ENCODE measurements around the gene MYB. TPM values are rescaled to one million over a fixed set of nuclear protein-coding genes. Genes with fewer than 3 reads are reported as not detected.

MYB gene
- total and polyA plus RNA-seq, 2 donors (not counting 3 experiments of a cell fraction or from before 2014, with no cell fraction given), result 0.14 to 0.53 TPM

GRCh38 chr6:135148889-135149288 lies 32.2 kb upstream of the MYB start:
- BruUV-seq (replicated peaks), result no TSS peak
- Histone ChIP-seq H3K27ac (ENCODE audit: insufficient read depth, low read depth, low read length) (no peak overlapping the region), H3K9ac (replicated peaks; ENCODE audit: extremely low read depth, insufficient read depth, low read length) (no peak overlapping the region), H4K20me1 (replicated peaks; ENCODE audit: control insufficient read depth, extremely low read depth, insufficient read depth, low read length) (no peaks in the 10 kb centered on the region), H3K79me2 (ENCODE audit: control insufficient read depth, insufficient read depth, low read length) (no peaks in the 10 kb centered on the region), H3K9me1 (replicated peaks; ENCODE audit: control insufficient read depth, extremely low read depth, insufficient read depth, low read length) (no peaks in the 10 kb centered on the region), H3K9me3 (replicated peaks; ENCODE audit: control insufficient read depth, insufficient read depth, low read length) (no peaks in the 10 kb centered on the region), H3K36me3 (ENCODE audit: control insufficient read depth in 2 of 2, extremely low read depth in 1 of 2, insufficient read depth in 2 of 2, low read length in 2 of 2) (no peaks in the 10 kb centered on the region), H3K4me2 (ENCODE audit: insufficient read depth, low read length) (no peak overlapping the region), H3K27me3 (ENCODE audit: control insufficient read depth in 2 of 2, insufficient read depth in 2 of 2, low read length in 2 of 2) (no peaks in the 10 kb centered on the region), H3K4me1 (ENCODE audit: control insufficient read depth, extremely low read depth, insufficient read depth, low read length) (no peaks in the 10 kb centered on the region), H3K4me3 (replicated peaks in 1 of 3; ENCODE audit: insufficient read depth in 1 of 3, low read depth in 1 of 3, low read length in 3 of 3) (no peak overlapping the region), H2AFZ (ENCODE audit: low read depth, low read length) (no peak overlapping the region)
- ChIA-PET POLR2A (no interaction called here), CTCF (interaction anchor here (0.7 to 1.5 kb wide), 3 partner anchors 9 to 15 kb away, joined by 3 to 6 read pairs (median 4); no protein-coding TSS in a partner anchor)
- no peak for FAIRE-seq
- TF ChIP-seq POLR2AphosphoS5 (IDR thresholded peaks at IDR 0.05; ENCODE audit: insufficient read depth, low read depth, low read length) (no peak), MYC (IDR thresholded peaks at IDR 0.05; ENCODE audit: low read depth, low read length) (no peak), CTCF (IDR thresholded peaks at IDR 0.05; ENCODE audit: extremely low read depth in 1 of 2, insufficient read depth in 1 of 2, low read depth in 1 of 2, low read length in 2 of 2) (no peak), MAX (IDR thresholded peaks at IDR 0.05; ENCODE audit: insufficient read depth, insufficient read length) (no peak), JUN (IDR thresholded peaks at IDR 0.05; ENCODE audit: borderline replicate concordance, insufficient read depth, insufficient read length, low read depth) (no peak), GATA2 (IDR thresholded peaks at IDR 0.05; ENCODE audit: insufficient read depth, insufficient read length, low read depth, low read length) (no peak), POLR2A (IDR thresholded peaks at IDR 0.05; ENCODE audit: low read depth, low read length) (no peak), EZH2 (IDR thresholded peaks at IDR 0.05; ENCODE audit: borderline replicate concordance, low read depth, low read length, severe bottlenecking) (no peak), FOS (IDR thresholded peaks at IDR 0.05; ENCODE audit: borderline replicate concordance, insufficient read depth, low read length) (no peak)
- intact Hi-C loops (cut with micrococcal nuclease) (no loop called here), dilution Hi-C loops (cut with MboI; ENCODE audit: extremely low pct_ligation_motif_present, low sequenced_read_pairs) (no loop called here)
- no peak for DNase-seq (ENCODE audit: low read depth, low spot score)

Data from endothelial cell of umbilical vein (primary cell).